Fibroblast of lung (primary cell): ENCODE measurements around the gene CCDC7.

ENCODE experiments used
- EZH2 ChIP-seq: IDR thresholded peaks from 2 replicates; pipeline ENCODE4 v1.5.1; 2012; ENCODE audit warnings: low read length, control low read depth, mild to moderate bottlenecking; ENCODE audit errors: missing control alignments
- TF ChIP-seq, protein P1 (sequence below), 2 donors: IDR thresholded peaks in 1 of 2; conservative IDR thresholded peaks in 1 of 2; 1 replicate in 1 of 2; 2 replicates in 1 of 2; pipeline ENCODE4 v1.5.1; 2011 to 2012; ENCODE audit warnings: low read length in 2 of 2, control low read depth in 1 of 2, inconsistent platforms in 1 of 2, low read depth in 1 of 2, mild to moderate bottlenecking in 1 of 2

DNA sequence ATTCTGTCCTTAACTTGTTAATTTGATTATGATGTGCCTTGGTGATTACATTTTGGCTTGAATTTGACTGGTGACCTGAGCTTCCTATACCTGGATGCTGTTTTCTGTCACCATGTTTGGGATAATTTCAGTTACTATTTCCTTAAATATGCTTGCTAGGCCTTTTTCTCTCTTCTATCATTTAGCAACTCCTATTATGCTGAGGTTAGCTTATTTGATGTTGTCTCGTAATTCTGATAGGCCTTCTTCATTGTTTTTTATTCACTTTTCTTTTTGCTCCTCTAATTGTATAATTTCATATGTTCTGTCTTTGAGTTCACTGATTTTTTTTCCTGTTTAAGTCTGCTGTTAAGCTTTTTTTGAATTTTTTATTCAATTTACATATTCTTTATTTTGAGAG lies 327.2 kb downstream of the CCDC7 start:
- TF ChIP-seq, protein P1, sequence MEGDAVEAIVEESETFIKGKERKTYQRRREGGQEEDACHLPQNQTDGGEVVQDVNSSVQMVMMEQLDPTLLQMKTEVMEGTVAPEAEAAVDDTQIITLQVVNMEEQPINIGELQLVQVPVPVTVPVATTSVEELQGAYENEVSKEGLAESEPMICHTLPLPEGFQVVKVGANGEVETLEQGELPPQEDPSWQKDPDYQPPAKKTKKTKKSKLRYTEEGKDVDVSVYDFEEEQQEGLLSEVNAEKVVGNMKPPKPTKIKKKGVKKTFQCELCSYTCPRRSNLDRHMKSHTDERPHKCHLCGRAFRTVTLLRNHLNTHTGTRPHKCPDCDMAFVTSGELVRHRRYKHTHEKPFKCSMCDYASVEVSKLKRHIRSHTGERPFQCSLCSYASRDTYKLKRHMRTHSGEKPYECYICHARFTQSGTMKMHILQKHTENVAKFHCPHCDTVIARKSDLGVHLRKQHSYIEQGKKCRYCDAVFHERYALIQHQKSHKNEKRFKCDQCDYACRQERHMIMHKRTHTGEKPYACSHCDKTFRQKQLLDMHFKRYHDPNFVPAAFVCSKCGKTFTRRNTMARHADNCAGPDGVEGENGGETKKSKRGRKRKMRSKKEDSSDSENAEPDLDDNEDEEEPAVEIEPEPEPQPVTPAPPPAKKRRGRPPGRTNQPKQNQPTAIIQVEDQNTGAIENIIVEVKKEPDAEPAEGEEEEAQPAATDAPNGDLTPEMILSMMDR (conservative IDR thresholded peaks at IDR 0.05 in 1 of 2, IDR thresholded peaks at IDR 0.05 in 1 of 2; ENCODE audit: low read depth in 1 of 2, low read length in 2 of 2): no peak
- no peak for TF ChIP-seq EZH2
